IMR-90 (cell line): Measurements from ENCODE around the gene NPBWR2. TPM values are rescaled to one million over a fixed set of nuclear protein-coding genes. Genes with fewer than 3 reads are reported as not detected.

ENCODE experiments used
- ATAC-seq: fragments of 200-7000 bp; cut with Tn5 transposase; 2 replicates; pipeline ENCODE4 v1.9.1; 2020; ENCODE audit warnings: low read depth, mild to moderate bottlenecking, moderate library complexity
- BruUV-seq: library from RNA; stranded (reverse); fragments of 400-500 nt; replicated peaks from 2 replicates; lab custom pipeline; 2021; lab: Mats Ljungman, UMichigan
- CTCF ChIA-PET: fragments of 300-600 bp; formaldehyde crosslinking; extraction: SDS; loops from one replicate; lab custom pipeline; 2021; ENCODE audit warnings: antibody characterized with exemption; lab: Yijun Ruan, JAX
- POLR2A ChIA-PET: fragments of 300-600 bp; sonication (Branson Sonifier 250); formaldehyde crosslinking; loops from one replicate; lab custom pipeline; 2022; ENCODE audit warnings: antibody characterized with exemption; ENCODE audit not compliant: unreplicated experiment; lab: Charles Lee
- DNase-seq: peaks from one replicate; pipeline ENCODE4 v3.0.0; 2013
- H2AFZ ChIP-seq: replicated peaks from 2 replicates; pipeline ENCODE3; 2013; ENCODE audit warnings: low read length, mild to moderate bottlenecking; ENCODE audit not compliant: poor library complexity
- H2AK5ac ChIP-seq: 2 replicates; pipeline ENCODE4 v1.6.1; 2013; ENCODE audit warnings: low read depth, low read length, inconsistent platforms
- H2AK9ac ChIP-seq: replicated peaks from 2 replicates; pipeline ENCODE3; 2013; ENCODE audit warnings: mild to moderate bottlenecking, low read depth, low read length, moderate library complexity; ENCODE audit not compliant: poor library complexity
- H2BK120ac ChIP-seq: 2 replicates; pipeline ENCODE4 v1.6.1; 2013; ENCODE audit warnings: low read depth, low read length, inconsistent platforms
- H2BK15ac ChIP-seq: 3 replicates; pipeline ENCODE4 v1.6.1; 2013; ENCODE audit warnings: low read depth, low read length, inconsistent platforms
- H2BK20ac ChIP-seq: 2 replicates; pipeline ENCODE4 v1.6.1; 2013; ENCODE audit warnings: low read depth, mild to moderate bottlenecking, inconsistent platforms, low read length, moderate library complexity
- H2BK5ac ChIP-seq: 2 replicates; pipeline ENCODE4 v1.6.1; 2013; ENCODE audit warnings: mild to moderate bottlenecking, low read depth, low read length, inconsistent platforms; ENCODE audit not compliant: poor library complexity, severe bottlenecking
- H3K14ac ChIP-seq: replicated peaks from 2 replicates; pipeline ENCODE4 v1.6.1; 2013; ENCODE audit warnings: low read depth, low read length, inconsistent platforms
- H3K18ac ChIP-seq: 2 replicates; pipeline ENCODE4 v1.6.1; 2013; ENCODE audit warnings: low read depth, low read length, control low read depth
- H3K23ac ChIP-seq: 2 replicates; pipeline ENCODE4 v1.6.1; 2013; ENCODE audit warnings: low read depth, low read length, inconsistent platforms
- H3K27ac ChIP-seq: 2 replicates; pipeline ENCODE4 v1.5.1; 2013; ENCODE audit warnings: mild to moderate bottlenecking, control low read depth, low read length; ENCODE audit not compliant: insufficient read depth
- H3K27me3 ChIP-seq: 2 replicates; pipeline ENCODE4 v1.6.1; 2013; ENCODE audit warnings: low read length; ENCODE audit not compliant: control insufficient read depth, insufficient read depth
- H3K36me3 ChIP-seq: 2 replicates; pipeline ENCODE4 v1.6.1; 2013; ENCODE audit warnings: low read length, mixed read lengths; ENCODE audit not compliant: control insufficient read depth, insufficient read depth
- H3K4ac ChIP-seq: 2 replicates; pipeline ENCODE4 v1.6.1; 2013; ENCODE audit warnings: low read depth, low read length, inconsistent platforms
- H3K4me1 ChIP-seq: 2 replicates; pipeline ENCODE4 v1.6.1; 2013; ENCODE audit warnings: low read length, mixed read lengths; ENCODE audit not compliant: control insufficient read depth, insufficient read depth
- H3K4me2 ChIP-seq: 2 replicates; pipeline ENCODE4 v1.6.1; 2013; ENCODE audit warnings: low read depth, mild to moderate bottlenecking, control low read depth, low read length, moderate library complexity
- H3K4me3 ChIP-seq: 2 replicates; pipeline ENCODE4 v1.5.1; 2013; ENCODE audit warnings: low read depth, mild to moderate bottlenecking, control low read depth, low read length, moderate library complexity; ENCODE audit not compliant: insufficient read depth
- H3K56ac ChIP-seq: 2 replicates; pipeline ENCODE4 v1.6.1; 2013; ENCODE audit warnings: low read length, inconsistent platforms; ENCODE audit not compliant: insufficient read depth; ENCODE audit errors: extremely low read depth
- H3K79me1 ChIP-seq, 2 experiments: 2 replicates each; pipeline ENCODE4 v1.6.1; 2013; ENCODE audit warnings: low read length in 2 of 2, inconsistent platforms in 1 of 2, low read depth in 1 of 2
- H3K9ac ChIP-seq: 2 replicates; pipeline ENCODE4 v1.6.1; 2013; ENCODE audit warnings: low read depth, low read length, control low read depth
- H3K9me1 ChIP-seq: 2 replicates; pipeline ENCODE4 v1.6.1; 2013; ENCODE audit warnings: low read length, inconsistent platforms; ENCODE audit not compliant: insufficient read depth
- H3K9me3 ChIP-seq: 2 replicates; pipeline ENCODE4 v1.6.1; 2013; ENCODE audit warnings: low read length; ENCODE audit not compliant: control insufficient read depth, insufficient read depth
- H4K20me1 ChIP-seq: 2 replicates; pipeline ENCODE4 v1.6.1; 2013; ENCODE audit warnings: low read length, inconsistent platforms; ENCODE audit not compliant: insufficient read depth
- H4K5ac ChIP-seq: 2 replicates; pipeline ENCODE4 v1.6.1; 2013; ENCODE audit warnings: mild to moderate bottlenecking, low read depth, low read length, control low read depth
- H4K8ac ChIP-seq, 2 experiments: 2 replicates each; pipeline ENCODE4 v1.6.1; 2013; ENCODE audit warnings: low read depth in 2 of 2, low read length in 2 of 2, control low read depth in 1 of 2, inconsistent platforms in 1 of 2
- H4K91ac ChIP-seq: 2 replicates; pipeline ENCODE4 v1.6.1; 2013; ENCODE audit warnings: low read depth, low read length, inconsistent platforms; ENCODE audit not compliant: insufficient read depth
- BHLHE40 ChIP-seq: fragments of 150-350 bp; IDR thresholded peaks from 2 replicates; pipeline ENCODE4 v1.6.1; 2016; ENCODE audit warnings: mild to moderate bottlenecking, low read depth, low read length
- CEBPB ChIP-seq: IDR thresholded peaks from 2 replicates; pipeline ENCODE4 v1.6.1; 2012; ENCODE audit warnings: low read depth, low read length, improper control_type of control experiment
- CHD1 ChIP-seq: IDR thresholded peaks from 2 replicates; pipeline ENCODE4 v1.6.1; 2012; ENCODE audit warnings: low read depth, low read length, improper control_type of control experiment
- FOS ChIP-seq: fragments of 150-350 bp; IDR thresholded peaks from 2 replicates; pipeline ENCODE4 v1.6.1; 2016; ENCODE audit warnings: low read depth, low read length
- MAFK ChIP-seq: IDR thresholded peaks from 2 replicates; pipeline ENCODE4 v1.6.1; 2012; ENCODE audit warnings: low read depth, low read length, improper control_type of control experiment
- MAZ ChIP-seq: IDR thresholded peaks from 2 replicates; pipeline ENCODE4 v1.6.1; 2012; ENCODE audit warnings: low read depth, mild to moderate bottlenecking, low read length, improper control_type of control experiment, moderate library complexity, borderline replicate concordance
- MXI1 ChIP-seq: IDR thresholded peaks from 2 replicates; pipeline ENCODE4 v1.6.1; 2012; ENCODE audit warnings: low read depth, mild to moderate bottlenecking, low read length, moderate library complexity, borderline replicate concordance
- NFE2L2 ChIP-seq: fragments of 150-350 bp; IDR thresholded peaks from 2 replicates; pipeline ENCODE4 v1.6.1; 2016; ENCODE audit warnings: low read depth, mild to moderate bottlenecking, low read length
- POLR2A ChIP-seq: IDR thresholded peaks from 2 replicates; pipeline ENCODE4 v1.6.1; 2012; ENCODE audit warnings: mild to moderate bottlenecking, low read depth, low read length
- RAD21 ChIP-seq: IDR thresholded peaks from 2 replicates; pipeline ENCODE4 v1.6.1; 2012; ENCODE audit warnings: low read length, improper control_type of control experiment
- RCOR1 ChIP-seq: IDR thresholded peaks from 2 replicates; pipeline ENCODE4 v1.6.1; 2012; ENCODE audit warnings: mild to moderate bottlenecking, low read length, improper control_type of control experiment; ENCODE audit not compliant: insufficient replicate concordance
- RFX5 ChIP-seq: IDR thresholded peaks from 2 replicates; pipeline ENCODE4 v1.8.0; 2012; ENCODE audit warnings: low read depth, mild to moderate bottlenecking, low read length, moderate library complexity
- SMC3 ChIP-seq: fragments of 150-350 bp; IDR thresholded peaks from 2 replicates; pipeline ENCODE4 v1.6.1; 2016; ENCODE audit warnings: low read depth, mild to moderate bottlenecking, antibody characterized with exemption, low read length, moderate library complexity
- WGBS, 2 experiments: methylation state at CpG; one replicate each; pipeline versions ENCODE4 v1.1.5 to v1.1.7; 2013; ENCODE audit warnings: missing lambda C conversion rate in 2 of 2; ENCODE audit not compliant: insufficient read length in 1 of 2; ENCODE audit errors: extremely low coverage in 2 of 2; 5-methylcytosine and 5-hydroxymethylcytosine counted together
- dilution Hi-C: fragments of 300-500 bp; cut with HindIII; formaldehyde crosslinking; loops from one replicate; pipeline ENCODE4 v1.14.3; 2018; ENCODE audit warnings: low sequenced_read_pairs; ENCODE audit not compliant: unreplicated experiment
- in situ Hi-C: fragments of 300-500 bp; cut with MboI; formaldehyde crosslinking; loops from 3 replicates; pipeline ENCODE4 v1.14.3; 2019; ENCODE audit warnings: low sequenced_read_pairs, inconsistent platforms, mixed read lengths
- intact Hi-C: fragments of 100-400 bp; cut with micrococcal nuclease; formaldehyde crosslinking; loops from 2 replicates; pipeline ENCODE4 v1.10.0; 2022
- polyA plus RNA-seq, 3 experiments: library from polyadenylated mRNA; depleted of rRNA; stranded (reverse); fragments of >200 nt; gene quantifications; 2 replicates each; pipeline ENCODE4 v1.2.3, GENCODE V29; 2012; ENCODE audit warnings: low replicate concordance in 1 of 3
- total RNA-seq: library from RNA; depleted of rRNA; stranded (reverse); fragments of >200 nt; gene quantifications from 2 replicates; pipeline ENCODE4 v1.2.3, GENCODE V29; 2012
- TF ChIP-seq, protein P1 (sequence below): conservative IDR thresholded peaks from 2 replicates; pipeline ENCODE4 v1.5.1; 2012; ENCODE audit warnings: mild to moderate bottlenecking, low read depth, low read length, improper control_type of control experiment
- TF ChIP-seq, protein P2 (sequence below): fragments of 150-350 bp; IDR thresholded peaks from 2 replicates; pipeline ENCODE4 v1.6.1; 2017; ENCODE audit warnings: mild to moderate bottlenecking, antibody characterized with exemption, low read length, low read depth
- TF ChIP-seq, protein P3 (sequence below): fragments of 150-350 bp; IDR thresholded peaks from 2 replicates; pipeline ENCODE4 v1.6.1; 2016; ENCODE audit warnings: low read depth, mild to moderate bottlenecking, low read length, moderate library complexity, borderline replicate concordance

The NPBWR2 gene
- total and polyA plus RNA-seq, 2 of the 4 experiments (the other 2 are of a cell fraction): not detected

DNA sequence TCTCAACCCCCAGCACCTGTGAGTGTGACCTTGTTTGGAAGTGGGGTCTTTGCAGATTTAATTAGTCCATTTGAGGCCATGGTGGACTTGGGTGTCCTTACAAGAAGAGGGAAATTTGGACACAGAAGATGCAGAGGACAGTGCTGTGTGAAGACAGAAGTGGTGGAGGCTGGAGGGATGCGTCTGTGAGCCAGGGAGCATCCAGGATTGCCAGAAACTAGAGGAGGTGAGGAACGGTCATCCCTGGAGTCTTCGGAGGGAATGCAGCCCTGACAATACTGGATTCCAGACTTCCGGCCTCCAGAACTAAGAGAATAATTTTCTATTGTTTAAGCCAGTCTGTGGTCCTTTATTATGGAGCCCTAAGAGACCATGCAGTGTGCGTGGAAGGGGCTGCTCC lies 22.9 kb upstream of the NPBWR2 start:
- H3K4me2 ChIP-seq: no peak overlapping the region
- H2AK5ac ChIP-seq: no peak overlapping the region
- H3K56ac ChIP-seq: no peak overlapping the region
- 82% methylated on average over 3 of the region's 5 CpGs; no CpG with 5 or more reads in 1 of the 2 experiments for WGBS, 2 experiments
- no peak overlapping the region for H4K5ac ChIP-seq
- H3K9ac ChIP-seq: no peak overlapping the region
- in situ Hi-C loops: no loop called here
- no peak overlapping the region for H3K4me3 ChIP-seq
- H2BK20ac ChIP-seq: no peak overlapping the region
- H2AK9ac ChIP-seq: no peak overlapping the region
- no peaks in the 10 kb centered on the region for H3K4me1 ChIP-seq
- H2BK15ac ChIP-seq: no peak overlapping the region
- no peaks in the 10 kb centered on the region for H3K79me1 ChIP-seq
- no peaks in the 10 kb centered on the region for H4K20me1 ChIP-seq
- H3K4ac ChIP-seq: no peak overlapping the region
- no peak overlapping the region for H2BK120ac ChIP-seq
- no peak overlapping the region for H3K14ac ChIP-seq
- no peaks in the 10 kb centered on the region for H3K9me1 ChIP-seq
- H4K8ac ChIP-seq: no peak overlapping the region
- H4K91ac ChIP-seq: no peak overlapping the region
- ChIA-PET POLR2A (no interaction called here), CTCF (no interaction called here)
- no peak overlapping the region for H3K23ac ChIP-seq
- no peak overlapping the region for H2AFZ ChIP-seq
- TF ChIP-seq RFX5: no peak
- TF ChIP-seq, protein P1, sequence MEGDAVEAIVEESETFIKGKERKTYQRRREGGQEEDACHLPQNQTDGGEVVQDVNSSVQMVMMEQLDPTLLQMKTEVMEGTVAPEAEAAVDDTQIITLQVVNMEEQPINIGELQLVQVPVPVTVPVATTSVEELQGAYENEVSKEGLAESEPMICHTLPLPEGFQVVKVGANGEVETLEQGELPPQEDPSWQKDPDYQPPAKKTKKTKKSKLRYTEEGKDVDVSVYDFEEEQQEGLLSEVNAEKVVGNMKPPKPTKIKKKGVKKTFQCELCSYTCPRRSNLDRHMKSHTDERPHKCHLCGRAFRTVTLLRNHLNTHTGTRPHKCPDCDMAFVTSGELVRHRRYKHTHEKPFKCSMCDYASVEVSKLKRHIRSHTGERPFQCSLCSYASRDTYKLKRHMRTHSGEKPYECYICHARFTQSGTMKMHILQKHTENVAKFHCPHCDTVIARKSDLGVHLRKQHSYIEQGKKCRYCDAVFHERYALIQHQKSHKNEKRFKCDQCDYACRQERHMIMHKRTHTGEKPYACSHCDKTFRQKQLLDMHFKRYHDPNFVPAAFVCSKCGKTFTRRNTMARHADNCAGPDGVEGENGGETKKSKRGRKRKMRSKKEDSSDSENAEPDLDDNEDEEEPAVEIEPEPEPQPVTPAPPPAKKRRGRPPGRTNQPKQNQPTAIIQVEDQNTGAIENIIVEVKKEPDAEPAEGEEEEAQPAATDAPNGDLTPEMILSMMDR: no peak
- no peak for TF ChIP-seq MXI1
- TF ChIP-seq, protein P2, sequence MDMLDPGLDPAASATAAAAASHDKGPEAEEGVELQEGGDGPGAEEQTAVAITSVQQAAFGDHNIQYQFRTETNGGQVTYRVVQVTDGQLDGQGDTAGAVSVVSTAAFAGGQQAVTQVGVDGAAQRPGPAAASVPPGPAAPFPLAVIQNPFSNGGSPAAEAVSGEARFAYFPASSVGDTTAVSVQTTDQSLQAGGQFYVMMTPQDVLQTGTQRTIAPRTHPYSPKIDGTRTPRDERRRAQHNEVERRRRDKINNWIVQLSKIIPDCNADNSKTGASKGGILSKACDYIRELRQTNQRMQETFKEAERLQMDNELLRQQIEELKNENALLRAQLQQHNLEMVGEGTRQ: no peak
- no peak for TF ChIP-seq NFE2L2
- TF ChIP-seq CEBPB: no peak
- no peak for TF ChIP-seq RCOR1
- no peak for TF ChIP-seq SMC3
- TF ChIP-seq FOS: no peak
- no peak for TF ChIP-seq POLR2A
- no peak for TF ChIP-seq MAFK
- TF ChIP-seq RAD21: no peak
- TF ChIP-seq, protein P3, sequence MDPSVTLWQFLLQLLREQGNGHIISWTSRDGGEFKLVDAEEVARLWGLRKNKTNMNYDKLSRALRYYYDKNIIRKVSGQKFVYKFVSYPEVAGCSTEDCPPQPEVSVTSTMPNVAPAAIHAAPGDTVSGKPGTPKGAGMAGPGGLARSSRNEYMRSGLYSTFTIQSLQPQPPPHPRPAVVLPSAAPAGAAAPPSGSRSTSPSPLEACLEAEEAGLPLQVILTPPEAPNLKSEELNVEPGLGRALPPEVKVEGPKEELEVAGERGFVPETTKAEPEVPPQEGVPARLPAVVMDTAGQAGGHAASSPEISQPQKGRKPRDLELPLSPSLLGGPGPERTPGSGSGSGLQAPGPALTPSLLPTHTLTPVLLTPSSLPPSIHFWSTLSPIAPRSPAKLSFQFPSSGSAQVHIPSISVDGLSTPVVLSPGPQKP: no peak
- TF ChIP-seq BHLHE40: no peak
- TF ChIP-seq MAZ: no peak
- no peak for TF ChIP-seq CHD1
- no peaks in the 10 kb centered on the region for H3K9me3 ChIP-seq
- H3K27me3 ChIP-seq: peaks cover 10% of the 10 kb centered on the region
- H3K18ac ChIP-seq: no peak overlapping the region
- ATAC-seq (no peak), DNase-seq (no peak)
- no peaks in the 10 kb centered on the region for H3K36me3 ChIP-seq
- H3K27ac ChIP-seq: no peak overlapping the region
- intact Hi-C loops: no loop called here
- BruUV-seq: no TSS peak
- dilution Hi-C loops: no loop called here
- no peak overlapping the region for H2BK5ac ChIP-seq
